Measurements from ENCODE around the gene B4GALT1.
"Not testable (repeated sequence)": the region's sequence is repeated elsewhere in the genome, so short reads cannot be mapped to it uniquely, and the experiment has no call there.

B4GALT1 gene

DNA sequence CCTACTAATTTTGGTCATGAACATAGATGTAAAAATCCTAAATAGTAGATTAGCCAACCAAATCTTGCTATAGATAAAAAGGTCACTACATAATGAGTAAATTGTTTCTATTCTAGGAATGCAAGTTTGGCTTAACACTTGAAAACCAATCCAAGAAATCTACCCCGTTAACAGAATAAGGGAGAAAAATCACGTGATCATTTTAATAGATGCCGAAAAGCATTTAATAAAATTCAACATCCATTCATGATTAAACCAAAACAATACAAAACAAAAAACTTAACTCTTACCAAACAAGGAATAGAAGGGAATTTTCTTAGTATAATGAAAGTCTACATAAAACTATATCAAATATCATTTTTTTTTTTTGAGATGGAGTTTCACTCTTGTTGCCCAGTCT is 69.9 kb downstream of the B4GALT1 start:
- DNase-seq, result no peak

GRCh38 chr9:33092634-33093033 is 74.5 kb downstream of the B4GALT1 start:
- no peak for DNase-seq

GRCh38 chr9:33085672-33086071 is 81.5 kb downstream of the B4GALT1 start:
- not testable (repeated sequence) for DNase-seq

GRCh38 chr9:33082538-33083326 is 84.4 kb downstream of the B4GALT1 start:
- peak; percentile 26 for DNase-seq

DNA sequence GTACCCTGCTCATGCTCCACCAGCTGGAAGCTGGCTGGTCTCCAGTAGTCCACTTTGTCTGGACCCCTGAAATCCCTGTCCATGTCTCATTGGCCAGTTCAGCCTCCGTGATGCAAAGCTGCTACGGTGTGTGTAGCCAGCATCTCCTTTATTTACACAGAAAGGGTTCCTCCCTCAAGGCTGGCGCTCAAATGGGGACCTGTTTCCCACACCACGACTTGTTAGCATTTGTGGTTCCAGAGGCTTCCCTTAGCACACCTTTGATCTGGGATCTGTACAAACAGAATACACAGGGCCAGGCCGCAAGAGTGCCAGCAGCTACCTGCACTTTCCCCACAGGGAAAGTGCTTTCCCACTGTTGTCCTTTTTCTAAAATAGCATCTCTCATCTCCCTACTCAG is 85.0 kb downstream of the B4GALT1 start:
- no peak for DNase-seq

- peak; percentile 70 for DNase-seq
These were observed 85.8 kb downstream of the B4GALT1 start for GRCh38 chr9:33081128-33081851.

DNA sequence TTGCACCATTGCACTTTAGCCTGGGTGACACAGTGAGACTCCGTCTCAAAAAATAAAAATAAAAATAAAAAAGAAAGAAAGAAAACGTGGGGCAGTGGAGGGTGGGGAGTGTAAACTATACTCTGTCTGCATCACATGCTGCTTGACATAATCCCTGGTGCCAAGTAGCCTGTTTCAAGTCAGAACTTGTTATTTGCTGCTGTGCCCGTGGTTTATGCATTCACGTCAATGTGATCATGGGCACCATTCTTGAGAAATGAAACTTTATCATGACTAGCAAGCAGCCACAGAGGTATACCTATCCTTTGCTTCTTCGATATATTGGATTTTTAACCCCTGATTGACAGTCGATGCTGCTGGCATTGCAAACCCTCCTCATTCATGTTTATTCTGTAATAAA is 86.6 kb downstream of the B4GALT1 start:
- no peak for DNase-seq

- DNase-seq, result peak; percentile 97
These were observed 90.8 kb downstream of the B4GALT1 start, which contains the start of gene SMU1 for GRCh38 chr9:33076046-33077004. SMU1 (minus strand) TSS chr9:33076674; CDS start chr9:33076608, 66 bp downstream.

DNA sequence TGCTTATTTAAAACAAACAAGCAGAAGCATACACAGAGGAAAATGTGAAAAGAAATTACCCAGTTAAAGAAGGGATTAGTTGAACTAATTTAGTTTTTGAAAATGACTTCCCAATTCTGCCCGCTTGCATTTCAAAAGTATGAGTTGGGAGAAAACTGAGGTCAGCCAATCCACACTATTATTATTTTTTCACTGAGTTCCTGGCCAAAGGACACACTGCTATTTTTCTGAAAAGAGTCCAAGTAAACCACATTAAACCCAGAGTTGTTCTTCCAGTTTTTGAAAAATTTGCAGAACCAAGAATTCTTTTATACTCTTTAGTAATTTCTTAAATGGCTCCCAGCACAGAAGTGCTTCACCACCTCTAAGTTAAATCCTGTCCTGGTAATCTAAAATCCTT is 98.1 kb downstream of the B4GALT1 start:
- no peak for DNase-seq

GRCh38 chr9:33065157-33066076 is 101.7 kb downstream of the B4GALT1 start:
- no peak for DNase-seq

Measured in stimulated activated CD4-positive, alpha-beta T cell treated with anti-CD3 and anti-CD28 coated beads, Interleukin-15, amount 100 ng/mL, for 24 hours (primary cell).